ENCODE data around the gene LTB4R2. TPM values are rescaled to one million over a fixed set of nuclear protein-coding genes. Genes with fewer than 3 reads are reported as not detected.

The LTB4R2 gene
- total and polyA plus RNA-seq, 2 of the 8 experiments (the other 6 are each of a cell fraction or from before 2014, with no cell fraction given), result 5.3 to 6.7 TPM

DNA sequence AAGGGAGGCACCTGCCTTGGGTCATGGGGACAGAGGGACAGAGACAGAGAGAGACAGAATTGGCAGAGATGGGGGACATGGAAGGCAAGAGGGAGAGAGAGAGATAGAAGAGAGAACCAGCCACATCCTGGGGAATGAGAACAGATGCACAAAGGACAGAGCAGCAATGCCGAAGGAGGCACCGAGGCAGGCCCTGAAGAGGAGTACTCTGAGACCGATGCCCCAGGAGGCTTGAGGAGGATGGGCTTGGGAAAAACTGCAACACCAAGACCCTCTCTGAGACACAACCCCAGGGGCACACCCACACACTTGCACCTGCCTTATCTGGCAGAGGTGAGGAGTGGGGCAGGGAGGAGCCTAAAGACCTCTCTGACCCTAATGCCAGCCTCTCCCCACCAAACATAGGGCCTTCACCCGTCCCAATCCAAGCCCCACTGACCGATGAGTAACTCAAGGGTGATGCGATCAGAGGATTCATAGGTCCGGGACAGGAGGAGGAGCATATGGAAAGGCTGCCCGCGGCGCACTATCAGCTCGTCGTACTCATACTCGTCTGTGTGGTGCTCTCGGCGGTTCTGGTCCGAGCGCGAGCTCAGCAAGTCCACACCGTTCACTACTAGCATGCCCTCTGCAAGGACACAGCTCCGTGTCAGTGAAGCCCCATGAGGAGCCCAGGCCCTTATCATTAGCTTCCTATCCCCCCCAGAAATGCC is 48.5 kb upstream of the LTB4R2 start:
- Histone ChIP-seq H3K27me3 (replicated peaks in 1 of 4; ENCODE audit: control insufficient read depth in 3 of 4, extremely low read depth in 1 of 4, insufficient read depth in 3 of 4, low read length in 3 of 4) (no peaks in the 10 kb centered on the region; a peak in 1 of 7 replicates), H3K18ac (ENCODE audit: extremely low read depth, low read length) (no peak overlapping the region), H3K79me1 (ENCODE audit: low read depth, low read length) (no peaks in the 10 kb centered on the region), H2BK12ac (ENCODE audit: low read depth, low read length) (no peak overlapping the region), H3K79me2 (ENCODE audit: control insufficient read depth in 1 of 2, insufficient read depth in 2 of 2, low read length in 2 of 2) (no peaks in the 10 kb centered on the region), H2AK5ac (ENCODE audit: low read depth, low read length) (no peak overlapping the region), H3K23me2 (ENCODE audit: low read depth, low read length) (no peaks in the 10 kb centered on the region), H3K4me2 (ENCODE audit: insufficient read depth in 1 of 2, low read depth in 2 of 2, low read length in 2 of 2) (no peak overlapping the region), H3K23ac (ENCODE audit: insufficient read length) (no peak overlapping the region), H2BK5ac (ENCODE audit: low read depth, low read length) (no peak overlapping the region; the same call in 1 of the 2 replicates), H3K27ac (ENCODE audit: low read depth, low read length) (no peak overlapping the region), H4K91ac (replicated peaks; ENCODE audit: insufficient read length, low read length) (no peak overlapping the region), H4K8ac (ENCODE audit: extremely low read depth, insufficient read depth, low read length) (no peak overlapping the region), H3K56ac (replicated peaks; ENCODE audit: insufficient read length, low read depth, low read length) (no peak overlapping the region), H3K4me3 (ENCODE audit: extremely low read depth in 1 of 4, insufficient read depth in 2 of 4, low read depth in 3 of 4, low read length in 4 of 4) (no peak overlapping the region), H3K36me3 (ENCODE audit: control insufficient read depth in 2 of 4, insufficient read depth in 4 of 4, low read length in 3 of 4) (no peaks in the 10 kb centered on the region; a peak in 1 of 8 replicates), H2BK20ac (ENCODE audit: low read length) (no peak overlapping the region), H2BK15ac (ENCODE audit: low read length) (no peak overlapping the region), H2AFZ (ENCODE audit: low read length) (no peak overlapping the region), H3K14ac (ENCODE audit: insufficient read length) (no peak overlapping the region), H3K4me1 (replicated peaks in 1 of 4; ENCODE audit: control insufficient read depth in 3 of 4, insufficient read depth in 4 of 4, low read length in 3 of 4) (peaks cover 0 to 2% (median 0%) of the 10 kb centered on the region in 4 experiments; a peak in 1 of 7 replicates), H2BK120ac (replicated peaks; ENCODE audit: low read depth, low read length) (no peak overlapping the region), H4K5ac (ENCODE audit: insufficient read length, low read depth, low read length) (no peak overlapping the region), H3K9ac (replicated peaks in 1 of 4; ENCODE audit: extremely low read depth in 1 of 4, low read depth in 3 of 4, low read length in 3 of 4) (no peak overlapping the region; a peak in 1 of 7 replicates), H3K9me3 (ENCODE audit: insufficient read depth in 2 of 2, low read depth in 1 of 2, low read length in 1 of 2) (no peaks in the 10 kb centered on the region), H3K4ac (replicated peaks; ENCODE audit: insufficient read length, low read depth, low read length) (no peak overlapping the region), H4K20me1 (replicated peaks in 1 of 2; ENCODE audit: control insufficient read depth in 1 of 2, insufficient read depth in 2 of 2, low read length in 2 of 2) (peaks cover 0 to 2% of the 10 kb centered on the region in 2 experiments)
- DNase-seq (ENCODE audit: low read depth in 1 of 2, low spot score in 2 of 2) (no peak), FAIRE-seq (no peak)
- 84% methylated on average over 20 of the region's 20 CpGs; no CpG with 5 or more reads in 1 of the 2 experiments for WGBS, 2 experiments (ENCODE audit: extremely low coverage in 1 of 2, insufficient coverage in 1 of 2, insufficient read length in 1 of 2, insufficient replicate concordance in 2 of 2, low coverage in 1 of 2, low lambda C conversion rate in 2 of 2, missing lambda C conversion rate in 1 of 2)
- ChIA-PET POLR2A (ENCODE audit: partially characterized antibody) (interaction anchor here (0.8 to 3.9 kb wide), 10 partner anchors 10 to 66 kb away, joined by 3 to 14 read pairs (median 4); partner anchors contain the start of genes RABGGTA, TINF2 and TM9SF1), CTCF (ENCODE audit: partially characterized antibody) (interaction anchor here (0.6 to 6.2 kb wide), 15 partner anchors 8 to 1285 kb away, joined by 3 to 30 read pairs (median 5); partner anchors contain the start of genes CIDEB, RABGGTA and TINF2)
- no peak for TF ChIP-seq CHD1 (IDR thresholded peaks at IDR 0.05; ENCODE audit: low read depth, low read length)
- TF ChIP-seq, protein P1, sequence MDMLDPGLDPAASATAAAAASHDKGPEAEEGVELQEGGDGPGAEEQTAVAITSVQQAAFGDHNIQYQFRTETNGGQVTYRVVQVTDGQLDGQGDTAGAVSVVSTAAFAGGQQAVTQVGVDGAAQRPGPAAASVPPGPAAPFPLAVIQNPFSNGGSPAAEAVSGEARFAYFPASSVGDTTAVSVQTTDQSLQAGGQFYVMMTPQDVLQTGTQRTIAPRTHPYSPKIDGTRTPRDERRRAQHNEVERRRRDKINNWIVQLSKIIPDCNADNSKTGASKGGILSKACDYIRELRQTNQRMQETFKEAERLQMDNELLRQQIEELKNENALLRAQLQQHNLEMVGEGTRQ (IDR thresholded peaks at IDR 0.05; ENCODE audit: low read length), result no peak
- no peak for TF ChIP-seq ATF3 (IDR thresholded peaks at IDR 0.05; ENCODE audit: insufficient read depth, low read depth, low read length)
- TF ChIP-seq SIX5 (IDR thresholded peaks at IDR 0.05; ENCODE audit: low read depth, low read length), result no peak
- TF ChIP-seq YY1 (IDR thresholded peaks at IDR 0.05; ENCODE audit: low read depth, low read length), result no peak
- no peak for TF ChIP-seq TAF1 (IDR thresholded peaks at IDR 0.05; ENCODE audit: low read depth, low read length)
- TF ChIP-seq EGR1 (IDR thresholded peaks at IDR 0.05; ENCODE audit: borderline replicate concordance, low read depth, low read length), result no peak
